ENCODE results near the gene KLC3. TPM values are rescaled to one million over a fixed set of nuclear protein-coding genes. Genes with fewer than 3 reads are reported as not detected.

Gene KLC3
- total and polyA plus RNA-seq, 2 of the 8 experiments (the other 6 are each of a cell fraction or from before 2014, with no cell fraction given) = 1.3 to 2.8 TPM

DNA sequence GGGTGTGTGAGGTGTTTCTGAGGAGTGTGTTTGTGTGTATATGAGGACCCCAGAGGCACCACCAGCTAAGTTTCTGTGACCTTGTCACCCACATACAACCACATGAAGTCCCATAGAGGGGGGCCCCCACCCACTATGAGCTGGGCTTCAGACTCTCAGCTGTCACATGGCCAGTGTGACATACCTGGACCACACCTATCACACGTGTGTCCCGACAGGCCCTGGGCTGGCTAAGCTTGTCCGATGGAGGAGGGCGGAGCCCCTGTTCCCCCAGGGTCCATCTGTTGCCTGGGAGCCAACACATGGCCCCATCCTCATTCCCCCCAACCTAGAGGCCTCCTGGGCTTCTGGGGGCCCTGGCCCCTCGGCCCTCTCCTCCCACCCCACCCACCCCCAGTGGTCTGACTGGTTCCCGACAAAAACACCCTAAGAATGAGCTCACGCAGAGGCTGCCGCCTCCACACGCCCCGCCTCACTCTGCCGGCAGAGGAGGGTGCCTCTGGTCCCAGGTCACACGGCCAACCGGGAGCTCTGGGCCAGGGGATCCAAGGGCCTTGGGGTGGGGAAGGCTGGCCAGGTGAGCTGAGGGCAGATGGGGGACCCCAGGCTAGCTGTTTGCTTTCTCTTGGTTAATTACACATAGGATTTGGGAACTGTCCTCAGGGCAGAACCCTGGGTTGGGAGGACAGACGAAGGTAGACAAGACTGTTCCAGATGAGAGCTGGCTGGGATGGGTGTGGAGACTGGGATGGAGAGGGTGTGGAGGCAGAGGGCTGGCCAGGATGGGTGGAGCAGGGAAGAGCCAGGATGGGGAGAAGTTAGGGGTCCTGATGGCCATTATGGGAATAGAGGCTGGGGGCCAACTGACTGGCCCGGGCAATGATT, 4.3 kb downstream of the KLC3 start:
- POLR2A ChIA-PET (ENCODE audit: partially characterized antibody) = interaction anchor here (1.2 to 4.9 kb wide), 4 partner anchors 9 to 193 kb away, joined by 3 to 25 read pairs (median 4); no protein-coding TSS in a partner anchor
- Histone ChIP-seq H2AFZ (ENCODE audit: low read length) (no peak overlapping the region), H2BK120ac (replicated peaks; ENCODE audit: low read depth, low read length) (no peak overlapping the region), H3K27me3 (replicated peaks in 1 of 4; ENCODE audit: control insufficient read depth in 3 of 4, extremely low read depth in 1 of 4, insufficient read depth in 3 of 4, low read length in 3 of 4) (peaks cover 4 to 16% (median 13%) of the 10 kb centered on the region in 4 experiments; a peak in 6 of 7 replicates), H3K9me3 (ENCODE audit: insufficient read depth in 2 of 2, low read depth in 1 of 2, low read length in 1 of 2) (no peaks in the 10 kb centered on the region), H3K36me3 (ENCODE audit: control insufficient read depth in 2 of 4, insufficient read depth in 4 of 4, low read length in 3 of 4) (0 out of 8 replicates have a peak, but pooled peaks cover 0 to 3% (median 0%) of the 10 kb centered on the region in 4 experiments), H3K4me1 (replicated peaks in 1 of 4; ENCODE audit: control insufficient read depth in 3 of 4, insufficient read depth in 4 of 4, low read length in 3 of 4) (peaks cover 0 to 12% (median 5%) of the 10 kb centered on the region in 4 experiments; a peak in 5 of 7 replicates), H3K23ac (ENCODE audit: insufficient read length) (no peak overlapping the region), H2BK12ac (ENCODE audit: low read depth, low read length) (no peak overlapping the region), H3K9ac (replicated peaks in 1 of 4; ENCODE audit: extremely low read depth in 1 of 4, low read depth in 3 of 4, low read length in 3 of 4) (no peak overlapping the region), H4K5ac (ENCODE audit: insufficient read length, low read depth, low read length) (no peak overlapping the region), H4K91ac (replicated peaks; ENCODE audit: insufficient read length, low read length) (no peak overlapping the region), H2AK5ac (ENCODE audit: low read depth, low read length) (no peak overlapping the region), H2BK5ac (ENCODE audit: low read depth, low read length) (no peak overlapping the region), H3K79me2 (ENCODE audit: control insufficient read depth in 1 of 2, insufficient read depth in 2 of 2, low read length in 2 of 2) (no peaks in the 10 kb centered on the region), H2BK15ac (ENCODE audit: low read length) (no peak overlapping the region), H3K79me1 (ENCODE audit: low read depth, low read length) (no peaks in the 10 kb centered on the region), H2BK20ac (ENCODE audit: low read length) (no peak overlapping the region), H3K4ac (replicated peaks; ENCODE audit: insufficient read length, low read depth, low read length) (no peak overlapping the region), H4K20me1 (replicated peaks in 1 of 2; ENCODE audit: control insufficient read depth in 1 of 2, insufficient read depth in 2 of 2, low read length in 2 of 2) (peaks cover 3 to 20% of the 10 kb centered on the region in 2 experiments), H3K4me2 (ENCODE audit: insufficient read depth in 1 of 2, low read depth in 2 of 2, low read length in 2 of 2) (no peak overlapping the region), H3K18ac (ENCODE audit: extremely low read depth, low read length) (no peak overlapping the region), H4K8ac (ENCODE audit: extremely low read depth, insufficient read depth, low read length) (no peak overlapping the region), H3K56ac (replicated peaks; ENCODE audit: insufficient read length, low read depth, low read length) (no peak overlapping the region), H3K14ac (ENCODE audit: insufficient read length) (no peak overlapping the region), H3K4me3 (ENCODE audit: extremely low read depth in 1 of 4, insufficient read depth in 2 of 4, low read depth in 3 of 4, low read length in 4 of 4) (no peak overlapping the region), H3K27ac (ENCODE audit: low read depth, low read length) (no peak overlapping the region), H3K23me2 (ENCODE audit: low read depth, low read length) (peaks cover 6% of the 10 kb centered on the region; the same call in 1 of the 2 replicates)
- no peak for FAIRE-seq
- CTCF ChIA-PET (ENCODE audit: partially characterized antibody) = interaction anchor here (0.5 to 2.5 kb wide), 7 partner anchors 11 to 145 kb away, joined by 3 to 7 read pairs (median 5); no protein-coding TSS in a partner anchor
- 83% methylated on average over 6 of the region's 15 CpGs; no CpG with 5 or more reads in 1 of the 2 experiments for WGBS, 2 experiments (ENCODE audit: extremely low coverage in 1 of 2, insufficient coverage in 1 of 2, insufficient read length in 1 of 2, insufficient replicate concordance in 2 of 2, low coverage in 1 of 2, low lambda C conversion rate in 2 of 2, missing lambda C conversion rate in 1 of 2)
- DNase-seq (ENCODE audit: low read depth in 1 of 2, low spot score in 2 of 2) = no peak
- TF ChIP-seq KDM4A (IDR thresholded peaks at IDR 0.05; ENCODE audit: low read depth, low read length, severe bottlenecking) = no peak
- TF ChIP-seq, protein P1, sequence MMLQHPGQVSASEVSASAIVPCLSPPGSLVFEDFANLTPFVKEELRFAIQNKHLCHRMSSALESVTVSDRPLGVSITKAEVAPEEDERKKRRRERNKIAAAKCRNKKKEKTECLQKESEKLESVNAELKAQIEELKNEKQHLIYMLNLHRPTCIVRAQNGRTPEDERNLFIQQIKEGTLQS (IDR thresholded peaks at IDR 0.05; ENCODE audit: insufficient read depth, low read depth, low read length) = no peak
- TF ChIP-seq SIRT6 (IDR thresholded peaks at IDR 0.05; ENCODE audit: low read length) = no peak
- no peak for TF ChIP-seq MAFK (IDR thresholded peaks at IDR 0.05; ENCODE audit: low read depth, low read length)
- TF ChIP-seq CREB1 (IDR thresholded peaks at IDR 0.05) = no peak
- no peak for TF ChIP-seq TCF12 (IDR thresholded peaks at IDR 0.05; ENCODE audit: low read depth, low read length)
- no peak for TF ChIP-seq SAP30 (IDR thresholded peaks at IDR 0.05; ENCODE audit: insufficient read depth, insufficient replicate concordance, low read length)
- no peak for TF ChIP-seq CBX8 (IDR thresholded peaks at IDR 0.05; ENCODE audit: borderline replicate concordance, low read depth, low read length)
- no peak for TF ChIP-seq SUZ12 (IDR thresholded peaks at IDR 0.05; ENCODE audit: low read length)
- no peak for TF ChIP-seq SP4 (IDR thresholded peaks at IDR 0.05; ENCODE audit: low read length)
- no peak for TF ChIP-seq HDAC6 (IDR thresholded peaks at IDR 0.05; ENCODE audit: low read depth, low read length)
- TF ChIP-seq YY1 (IDR thresholded peaks at IDR 0.05; ENCODE audit: low read depth, low read length) = no peak

Measured in H1 (cell line).